H54 (cell line): Measurements from ENCODE around the gene MRPL42.
"Not testable (repeated sequence)": the region's sequence is repeated elsewhere in the genome, so short reads cannot be mapped to it uniquely, and the experiment has no call there.

ENCODE experiments used
- DNase-seq: peaks from one replicate; pipeline ENCODE4 v3.0.0; 2011; ENCODE audit warnings: low spot score, mixed read lengths; ENCODE audit not compliant: insufficient read length
- FAIRE-seq: peaks from 3 replicates; lab custom pipeline; 2011; peaks lifted over from hg19 to GRCh38; lab: Jason Lieb, UNC
- POLR2A ChIP-seq: IDR thresholded peaks from 2 replicates; pipeline ENCODE4 v1.6.1; 2011; ENCODE audit warnings: low read depth, mild to moderate bottlenecking, low read length

MRPL42 gene

DNA sequence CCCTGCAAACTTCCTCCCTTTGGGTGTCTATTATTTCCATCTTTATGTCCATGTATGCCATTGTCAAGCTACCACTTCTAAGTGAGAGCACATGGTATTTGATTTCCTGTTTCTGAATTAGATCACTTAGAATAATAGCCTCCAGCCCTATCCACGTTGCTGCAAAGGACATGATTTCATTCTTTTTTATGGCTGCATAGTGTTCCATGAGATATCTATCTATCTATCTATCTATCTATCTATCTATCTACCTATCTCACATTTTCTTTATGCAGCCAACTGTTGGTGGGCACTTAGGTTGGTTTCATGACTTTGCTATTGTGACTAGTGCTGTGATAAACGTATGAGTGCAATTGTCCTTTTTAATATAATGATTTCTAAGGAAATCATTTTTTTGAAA lies 11.2 kb upstream of the MRPL42 start:
- no peak for FAIRE-seq
- DNase-seq, result no peak
- no peak for TF ChIP-seq POLR2A

DNA sequence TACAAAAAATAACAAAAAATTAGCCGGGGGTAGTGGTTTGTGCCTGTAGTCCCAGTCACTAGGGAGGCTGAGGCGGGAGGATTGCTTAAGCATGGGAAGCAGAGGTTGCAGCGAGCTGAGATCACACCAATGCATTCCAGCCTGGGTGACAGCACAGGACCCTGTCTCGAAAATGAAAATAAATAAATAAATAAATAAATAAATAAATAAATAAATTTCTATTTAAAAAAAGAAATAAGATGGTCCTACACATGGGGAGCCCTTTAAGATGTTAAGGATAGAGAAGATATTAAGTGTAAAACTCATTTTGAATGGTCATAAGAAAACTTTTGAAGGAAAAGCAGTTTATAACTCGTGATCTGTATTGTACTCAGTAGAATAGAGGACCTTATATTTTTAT lies 8.2 kb upstream of the MRPL42 start:
- DNase-seq (no peak), FAIRE-seq (no peak)
- TF ChIP-seq POLR2A, result no peak

DNA sequence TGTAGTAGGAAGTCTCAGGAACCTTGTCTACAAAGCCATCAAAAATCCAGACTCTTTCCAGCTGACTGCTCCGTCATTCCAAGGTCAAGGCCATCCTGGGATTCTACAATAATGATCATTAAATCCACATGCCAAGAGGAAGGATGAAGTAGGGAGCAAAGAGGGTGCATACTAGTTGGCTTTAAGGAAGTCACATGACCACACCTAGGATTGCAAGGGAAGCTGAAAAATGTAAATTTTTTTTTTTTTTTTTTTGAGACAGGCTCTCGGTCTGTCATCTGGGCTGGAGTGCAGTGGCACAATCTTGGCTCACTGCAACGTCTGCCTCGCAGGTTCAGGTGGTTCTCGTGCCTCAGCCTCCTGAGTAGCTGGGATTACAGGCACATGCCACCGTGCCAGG lies 7.3 kb upstream of the MRPL42 start:
- TF ChIP-seq POLR2A, result no peak
- FAIRE-seq (no peak), DNase-seq (no peak)

- FAIRE-seq, result no peak
- no peak for TF ChIP-seq POLR2A
- no peak for DNase-seq
Measured at GRCh38 chr12:93460902-93461301, 6.4 kb upstream of the MRPL42 start.

DNA sequence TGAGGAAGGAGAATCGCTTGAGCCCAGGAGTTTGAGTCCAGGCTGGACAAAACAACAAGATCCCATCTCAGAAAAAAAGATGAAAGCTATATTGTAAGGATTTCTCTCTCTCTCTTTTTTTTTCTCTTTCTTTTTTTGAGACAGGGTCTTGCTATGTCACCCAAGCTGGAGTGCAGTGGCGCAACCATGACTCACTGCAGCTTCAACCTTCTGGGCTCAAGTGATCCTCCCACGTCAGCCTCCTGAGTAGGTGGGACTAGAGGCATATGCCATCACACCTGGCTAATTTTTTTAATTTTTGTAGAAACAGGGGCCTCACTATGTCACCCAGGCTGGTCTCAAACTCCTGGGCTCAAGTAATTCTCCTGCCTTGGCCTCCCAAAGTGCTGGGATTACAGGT lies 5.8 kb upstream of the MRPL42 start:
- no peak for TF ChIP-seq POLR2A
- FAIRE-seq (no peak), DNase-seq (no peak)

DNA sequence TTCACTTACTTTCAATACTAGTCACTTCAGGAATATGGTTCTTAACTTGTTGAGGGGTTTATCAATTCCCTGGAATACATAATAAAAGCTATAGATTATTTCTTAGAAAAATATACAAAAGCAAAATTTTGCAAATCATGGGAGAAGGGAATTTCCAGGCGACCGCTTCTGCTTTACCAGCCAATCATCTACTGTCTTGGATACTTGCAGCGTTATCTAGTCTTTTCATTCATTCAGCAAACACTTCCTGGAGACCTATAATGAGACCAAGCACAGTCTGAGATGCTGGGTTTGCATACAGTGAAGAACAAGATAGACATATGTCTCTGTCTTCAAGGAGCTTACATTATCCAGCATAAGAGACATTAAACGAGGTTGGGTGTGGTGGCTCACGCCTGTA lies 1.5 kb upstream of the MRPL42 start:
- no peak for TF ChIP-seq POLR2A
- no peak for DNase-seq
- FAIRE-seq, result no peak

- no peak for FAIRE-seq
- TF ChIP-seq POLR2A, result no peak
- DNase-seq, result no peak
Measured at GRCh38 chr12:93466625-93467350, 526 bp upstream of the MRPL42 start.

- FAIRE-seq (no peak), DNase-seq (no peak)
- no peak for TF ChIP-seq POLR2A
Measured at GRCh38 chr12:93468008-93468371, 676 bp downstream of the MRPL42 start.

GRCh38 chr12:93469386-93469785 lies 2.1 kb downstream of the MRPL42 start:
- FAIRE-seq (no peak), DNase-seq (no peak)
- no peak for TF ChIP-seq POLR2A

- no peak for TF ChIP-seq POLR2A
- FAIRE-seq, result no peak
Measured at GRCh38 chr12:93476555-93476954, 9.2 kb downstream of the MRPL42 start.

DNA sequence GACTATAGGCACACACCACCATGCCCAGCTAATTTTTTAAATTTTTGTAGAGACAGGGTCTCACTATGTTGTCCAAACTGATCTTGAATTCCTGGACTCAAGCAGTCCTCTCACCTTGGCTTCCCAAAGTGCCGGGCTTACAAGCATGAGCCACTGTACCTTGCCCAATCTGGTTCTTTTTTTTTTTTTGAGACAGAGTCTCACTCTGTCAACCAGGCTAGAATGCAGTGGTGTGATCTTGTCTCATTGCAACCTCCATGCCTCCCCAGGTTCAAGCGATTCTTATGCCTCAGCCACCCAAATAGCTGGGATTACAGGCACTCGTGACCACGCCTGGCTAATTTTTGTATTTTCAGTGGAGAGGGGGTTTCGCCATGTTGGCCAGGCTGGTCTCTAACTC lies 15.4 kb downstream of the MRPL42 start:
- FAIRE-seq, result no peak
- TF ChIP-seq POLR2A, result no peak
- no peak for DNase-seq

More at GRCh38 chr12:93476555-93476954, 9.2 kb downstream of the MRPL42 start:
- no peak for DNase-seq

GRCh38 chr12:93483151-93483807 lies 16.0 kb downstream of the MRPL42 start:
- FAIRE-seq (no peak), DNase-seq (no peak)
- no peak for TF ChIP-seq POLR2A

DNA sequence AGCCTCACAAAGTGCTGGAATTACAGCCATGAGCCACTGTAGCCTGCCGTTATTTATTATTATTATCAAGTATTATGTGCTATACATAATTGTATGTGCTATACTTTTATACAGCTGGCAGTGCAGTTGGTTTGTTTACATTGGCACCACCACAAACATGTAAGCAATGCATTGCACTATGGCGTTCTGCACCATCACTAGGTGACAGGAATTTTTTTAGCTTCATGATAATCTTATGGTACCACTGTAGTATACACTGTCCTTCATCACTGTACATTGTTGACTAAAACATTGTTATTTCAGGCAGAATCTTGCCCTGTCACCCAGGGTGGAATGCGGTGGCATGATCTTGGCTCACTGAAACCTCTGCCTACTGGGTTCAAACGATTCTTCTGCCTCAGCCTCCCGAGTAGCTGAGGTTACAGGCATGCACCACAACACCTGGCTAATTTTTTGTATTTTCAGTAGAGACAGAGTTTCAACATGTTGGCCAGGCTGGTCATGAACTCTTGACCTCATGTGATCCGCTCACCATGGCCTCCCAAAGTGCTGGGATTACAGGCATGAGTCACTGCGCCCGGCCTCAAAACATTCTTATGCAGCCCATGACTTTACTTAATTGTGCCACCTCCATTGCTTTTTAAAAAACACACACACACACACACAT lies 17.1 kb downstream of the MRPL42 start:
- DNase-seq, result no peak
- no peak for TF ChIP-seq POLR2A
- peak; percentile 77 for FAIRE-seq

GRCh38 chr12:93492808-93493207 lies 25.5 kb downstream of the MRPL42 start:
- DNase-seq, result not testable (repeated sequence)
- FAIRE-seq, result peak; percentile 94
